HG02678 (cell line): ENCODE measurements around the gene CCDC63.

Experiments
- ATAC-seq: cut with Tn5 transposase; IDR thresholded peaks from one replicate; pipeline ENCODE4 v1.9.1; 2021; ENCODE audit warnings: mild to moderate bottlenecking, moderate library complexity; ENCODE audit not compliant: unreplicated experiment

CCDC63 gene

GRCh38 chr12:110920324-110920910 lies 73.6 kb downstream of the CCDC63 start, which contains the start of gene MYL2:
TSS of gene MYL2 (minus strand) at chr12:110920579. CDS start at chr12:110920529, 50 bp downstream.
- no peak for ATAC-seq

GRCh38 chr12:110921262-110921661 lies 74.5 kb downstream of the CCDC63 start:
- ATAC-seq = no peak

GRCh38 chr12:110922652-110923051 lies 75.9 kb downstream of the CCDC63 start:
- ATAC-seq = no peak

- ATAC-seq = no peak
Observed at GRCh38 chr12:110923192-110923591, 76.4 kb downstream of the CCDC63 start.

- no peak for ATAC-seq
Observed at GRCh38 chr12:110923692-110924334, 77.0 kb downstream of the CCDC63 start.

GRCh38 chr12:110927546-110927945 lies 80.8 kb downstream of the CCDC63 start:
- ATAC-seq = no peak

GRCh38 chr12:110928700-110929099 lies 81.9 kb downstream of the CCDC63 start:
- no peak for ATAC-seq

- ATAC-seq = no peak
Observed at GRCh38 chr12:110929818-110930217, 83.0 kb downstream of the CCDC63 start.

GRCh38 chr12:110930348-110931314 lies 83.8 kb downstream of the CCDC63 start:
- no peak for ATAC-seq

- no peak for ATAC-seq
Observed at GRCh38 chr12:110931315-110931728, 84.5 kb downstream of the CCDC63 start.

- no peak for ATAC-seq
Observed at GRCh38 chr12:110932046-110932445, 85.3 kb downstream of the CCDC63 start.

GRCh38 chr12:110933326-110933974 lies 86.7 kb downstream of the CCDC63 start:
- ATAC-seq = no peak

- ATAC-seq = no peak
Observed at GRCh38 chr12:110934093-110934852, 87.5 kb downstream of the CCDC63 start.

- no peak for ATAC-seq
Observed at GRCh38 chr12:110935588-110935987, 88.8 kb downstream of the CCDC63 start.

GRCh38 chr12:110936367-110937103 lies 89.7 kb downstream of the CCDC63 start:
- ATAC-seq = no peak

GRCh38 chr12:110937104-110937641 lies 90.4 kb downstream of the CCDC63 start:
- no peak for ATAC-seq

- ATAC-seq = no peak
Observed at GRCh38 chr12:110940296-110940695, 93.5 kb downstream of the CCDC63 start.

- ATAC-seq = no peak
Observed at GRCh38 chr12:110940933-110941332, 94.1 kb downstream of the CCDC63 start.

GRCh38 chr12:110941391-110941790 lies 94.6 kb downstream of the CCDC63 start:
- ATAC-seq = no peak
